ENCODE results near the gene HCRT.

Gene HCRT

GRCh38 chr17:42136654-42137051 is 48.6 kb downstream of the HCRT start:
- no peak for DNase-seq

GRCh38 chr17:42135664-42136653 is 49.3 kb downstream of the HCRT start:
- no peak for DNase-seq

DNA sequence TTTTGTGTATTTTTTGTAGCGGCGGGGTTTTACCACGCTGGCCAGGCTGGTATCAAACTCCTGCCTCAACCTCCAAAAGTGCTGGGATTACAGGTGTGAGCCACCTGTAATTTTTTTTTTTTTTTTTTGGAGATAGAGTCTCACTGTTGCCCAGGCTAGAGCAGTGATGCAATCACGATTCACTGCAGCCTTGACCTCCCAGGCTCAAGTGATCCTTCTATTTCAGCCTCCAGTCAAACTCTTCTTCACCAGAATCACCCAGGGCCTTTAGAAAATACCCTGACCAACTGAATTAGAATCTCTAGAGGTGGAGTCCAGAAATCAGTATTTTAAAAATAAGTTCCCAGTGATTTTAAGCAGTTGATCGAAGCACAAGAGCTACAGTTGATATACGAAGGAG is 50.1 kb downstream of the HCRT start:
- DNase-seq: no peak
